Measurements from ENCODE around the gene ADAM30.

DNA sequence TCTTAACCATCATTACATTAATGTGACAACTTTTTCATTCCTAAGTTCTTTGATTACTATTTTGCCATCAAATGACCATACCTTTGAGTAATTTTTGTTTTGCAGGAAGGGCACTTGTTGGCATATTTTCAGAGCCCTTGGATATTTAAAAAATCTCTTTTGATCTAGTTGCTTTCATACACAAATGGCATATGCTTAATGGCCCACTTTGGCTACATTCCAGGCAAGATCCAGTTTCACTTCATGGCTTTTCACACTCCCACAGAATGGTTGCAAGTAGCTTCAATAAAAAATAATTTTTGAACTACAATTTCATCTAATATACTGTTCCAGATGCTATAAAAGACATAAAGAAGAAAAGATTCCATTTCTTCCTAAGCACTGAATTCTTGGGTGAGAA is 18.1 kb downstream of the ADAM30 start:
- TF ChIP-seq POLR2AphosphoS5 (IDR thresholded peaks at IDR 0.05; ENCODE audit: low read depth, low read length): no peak
- TF ChIP-seq, protein P1, sequence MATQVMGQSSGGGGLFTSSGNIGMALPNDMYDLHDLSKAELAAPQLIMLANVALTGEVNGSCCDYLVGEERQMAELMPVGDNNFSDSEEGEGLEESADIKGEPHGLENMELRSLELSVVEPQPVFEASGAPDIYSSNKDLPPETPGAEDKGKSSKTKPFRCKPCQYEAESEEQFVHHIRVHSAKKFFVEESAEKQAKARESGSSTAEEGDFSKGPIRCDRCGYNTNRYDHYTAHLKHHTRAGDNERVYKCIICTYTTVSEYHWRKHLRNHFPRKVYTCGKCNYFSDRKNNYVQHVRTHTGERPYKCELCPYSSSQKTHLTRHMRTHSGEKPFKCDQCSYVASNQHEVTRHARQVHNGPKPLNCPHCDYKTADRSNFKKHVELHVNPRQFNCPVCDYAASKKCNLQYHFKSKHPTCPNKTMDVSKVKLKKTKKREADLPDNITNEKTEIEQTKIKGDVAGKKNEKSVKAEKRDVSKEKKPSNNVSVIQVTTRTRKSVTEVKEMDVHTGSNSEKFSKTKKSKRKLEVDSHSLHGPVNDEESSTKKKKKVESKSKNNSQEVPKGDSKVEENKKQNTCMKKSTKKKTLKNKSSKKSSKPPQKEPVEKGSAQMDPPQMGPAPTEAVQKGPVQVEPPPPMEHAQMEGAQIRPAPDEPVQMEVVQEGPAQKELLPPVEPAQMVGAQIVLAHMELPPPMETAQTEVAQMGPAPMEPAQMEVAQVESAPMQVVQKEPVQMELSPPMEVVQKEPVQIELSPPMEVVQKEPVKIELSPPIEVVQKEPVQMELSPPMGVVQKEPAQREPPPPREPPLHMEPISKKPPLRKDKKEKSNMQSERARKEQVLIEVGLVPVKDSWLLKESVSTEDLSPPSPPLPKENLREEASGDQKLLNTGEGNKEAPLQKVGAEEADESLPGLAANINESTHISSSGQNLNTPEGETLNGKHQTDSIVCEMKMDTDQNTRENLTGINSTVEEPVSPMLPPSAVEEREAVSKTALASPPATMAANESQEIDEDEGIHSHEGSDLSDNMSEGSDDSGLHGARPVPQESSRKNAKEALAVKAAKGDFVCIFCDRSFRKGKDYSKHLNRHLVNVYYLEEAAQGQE (IDR thresholded peaks at IDR 0.05; ENCODE audit: insufficient read depth in 1 of 2, low read depth in 2 of 2, low read length in 2 of 2): no peak
- TF ChIP-seq TAF1 (IDR thresholded peaks at IDR 0.05; ENCODE audit: borderline replicate concordance, insufficient read depth, low read length): no peak
- TF ChIP-seq SIN3A (IDR thresholded peaks at IDR 0.05; ENCODE audit: borderline replicate concordance, insufficient read depth, low read length): no peak
- TF ChIP-seq FOXP2 (optimal IDR thresholded peaks at IDR 0.05; ENCODE audit: borderline replicate concordance, extremely low read depth, extremely low read length, insufficient read depth): no peak
